ENCODE data around the gene PITPNC1.

DNA sequence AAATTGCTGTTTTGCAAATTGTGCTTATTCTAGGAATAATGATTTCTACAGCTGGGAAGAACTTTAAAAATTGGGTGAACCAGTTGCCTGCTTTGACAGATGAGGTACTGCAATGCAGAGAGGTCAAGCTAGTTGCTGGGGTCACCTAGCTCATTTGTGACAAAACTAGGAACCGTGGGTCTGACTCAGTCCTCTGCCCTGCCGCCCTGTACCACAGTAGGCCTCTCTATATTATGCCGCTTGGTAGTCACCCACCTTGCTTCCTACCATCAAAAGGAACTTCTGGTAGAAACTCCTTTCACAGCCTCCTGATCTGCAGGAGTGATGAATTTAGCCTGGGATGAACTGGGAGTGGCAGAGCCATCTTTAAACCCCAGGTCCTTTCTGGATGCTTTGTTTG lies 105.7 kb downstream of the PITPNC1 start:
- TF ChIP-seq, protein P1, sequence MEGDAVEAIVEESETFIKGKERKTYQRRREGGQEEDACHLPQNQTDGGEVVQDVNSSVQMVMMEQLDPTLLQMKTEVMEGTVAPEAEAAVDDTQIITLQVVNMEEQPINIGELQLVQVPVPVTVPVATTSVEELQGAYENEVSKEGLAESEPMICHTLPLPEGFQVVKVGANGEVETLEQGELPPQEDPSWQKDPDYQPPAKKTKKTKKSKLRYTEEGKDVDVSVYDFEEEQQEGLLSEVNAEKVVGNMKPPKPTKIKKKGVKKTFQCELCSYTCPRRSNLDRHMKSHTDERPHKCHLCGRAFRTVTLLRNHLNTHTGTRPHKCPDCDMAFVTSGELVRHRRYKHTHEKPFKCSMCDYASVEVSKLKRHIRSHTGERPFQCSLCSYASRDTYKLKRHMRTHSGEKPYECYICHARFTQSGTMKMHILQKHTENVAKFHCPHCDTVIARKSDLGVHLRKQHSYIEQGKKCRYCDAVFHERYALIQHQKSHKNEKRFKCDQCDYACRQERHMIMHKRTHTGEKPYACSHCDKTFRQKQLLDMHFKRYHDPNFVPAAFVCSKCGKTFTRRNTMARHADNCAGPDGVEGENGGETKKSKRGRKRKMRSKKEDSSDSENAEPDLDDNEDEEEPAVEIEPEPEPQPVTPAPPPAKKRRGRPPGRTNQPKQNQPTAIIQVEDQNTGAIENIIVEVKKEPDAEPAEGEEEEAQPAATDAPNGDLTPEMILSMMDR (IDR thresholded peaks at IDR 0.05), result no peak
- TF ChIP-seq POLR2A (IDR thresholded peaks at IDR 0.05), result no peak

Data from Peyer's patch (tissue), 4 donors.